ENCODE measurements around the gene FLT3LG.

Gene FLT3LG

DNA sequence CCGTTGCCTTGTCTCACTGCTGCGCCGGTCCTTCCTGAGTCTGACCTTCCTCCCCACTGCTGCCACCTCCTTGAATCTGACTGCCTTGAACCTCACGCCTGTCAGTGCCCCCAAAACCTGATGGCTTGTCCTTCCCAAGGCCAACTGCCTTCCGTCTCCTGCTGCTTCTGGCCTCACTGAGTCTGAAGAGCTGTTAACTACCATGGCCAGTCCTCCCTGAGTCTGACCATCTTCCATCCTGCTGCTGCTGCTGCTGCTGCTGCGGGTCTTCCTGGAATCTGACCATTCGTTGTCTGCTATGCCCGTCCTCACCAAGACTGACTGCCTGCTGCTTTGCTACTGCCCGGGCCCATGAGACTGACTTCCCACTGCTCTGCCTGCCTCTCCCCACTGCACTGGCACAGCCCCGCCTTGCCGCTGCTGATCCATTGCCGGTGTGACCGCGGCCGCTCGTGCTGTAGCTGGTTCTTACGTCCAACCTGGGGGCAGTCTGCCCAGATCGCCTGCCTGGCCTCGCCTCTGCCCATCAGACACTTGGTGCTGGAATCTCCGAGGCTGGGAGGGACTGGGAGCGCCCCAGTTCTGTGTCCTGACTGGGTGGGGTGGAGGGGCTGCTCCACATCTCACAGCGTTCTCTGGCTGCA is 50.9 kb downstream of the FLT3LG start:
- no peak for DNase-seq (ENCODE audit: low read depth, low spot score)
- H3K4me3 ChIP-seq (ENCODE audit: low read depth, low read length): no peak overlapping the region
- in situ Hi-C loops (cut with HindIII; ENCODE audit: low sequenced_read_pairs): no loop called here
- TF ChIP-seq, protein P1, sequence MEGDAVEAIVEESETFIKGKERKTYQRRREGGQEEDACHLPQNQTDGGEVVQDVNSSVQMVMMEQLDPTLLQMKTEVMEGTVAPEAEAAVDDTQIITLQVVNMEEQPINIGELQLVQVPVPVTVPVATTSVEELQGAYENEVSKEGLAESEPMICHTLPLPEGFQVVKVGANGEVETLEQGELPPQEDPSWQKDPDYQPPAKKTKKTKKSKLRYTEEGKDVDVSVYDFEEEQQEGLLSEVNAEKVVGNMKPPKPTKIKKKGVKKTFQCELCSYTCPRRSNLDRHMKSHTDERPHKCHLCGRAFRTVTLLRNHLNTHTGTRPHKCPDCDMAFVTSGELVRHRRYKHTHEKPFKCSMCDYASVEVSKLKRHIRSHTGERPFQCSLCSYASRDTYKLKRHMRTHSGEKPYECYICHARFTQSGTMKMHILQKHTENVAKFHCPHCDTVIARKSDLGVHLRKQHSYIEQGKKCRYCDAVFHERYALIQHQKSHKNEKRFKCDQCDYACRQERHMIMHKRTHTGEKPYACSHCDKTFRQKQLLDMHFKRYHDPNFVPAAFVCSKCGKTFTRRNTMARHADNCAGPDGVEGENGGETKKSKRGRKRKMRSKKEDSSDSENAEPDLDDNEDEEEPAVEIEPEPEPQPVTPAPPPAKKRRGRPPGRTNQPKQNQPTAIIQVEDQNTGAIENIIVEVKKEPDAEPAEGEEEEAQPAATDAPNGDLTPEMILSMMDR (IDR thresholded peaks at IDR 0.05; ENCODE audit: low read depth, low read length): no peak

DNA sequence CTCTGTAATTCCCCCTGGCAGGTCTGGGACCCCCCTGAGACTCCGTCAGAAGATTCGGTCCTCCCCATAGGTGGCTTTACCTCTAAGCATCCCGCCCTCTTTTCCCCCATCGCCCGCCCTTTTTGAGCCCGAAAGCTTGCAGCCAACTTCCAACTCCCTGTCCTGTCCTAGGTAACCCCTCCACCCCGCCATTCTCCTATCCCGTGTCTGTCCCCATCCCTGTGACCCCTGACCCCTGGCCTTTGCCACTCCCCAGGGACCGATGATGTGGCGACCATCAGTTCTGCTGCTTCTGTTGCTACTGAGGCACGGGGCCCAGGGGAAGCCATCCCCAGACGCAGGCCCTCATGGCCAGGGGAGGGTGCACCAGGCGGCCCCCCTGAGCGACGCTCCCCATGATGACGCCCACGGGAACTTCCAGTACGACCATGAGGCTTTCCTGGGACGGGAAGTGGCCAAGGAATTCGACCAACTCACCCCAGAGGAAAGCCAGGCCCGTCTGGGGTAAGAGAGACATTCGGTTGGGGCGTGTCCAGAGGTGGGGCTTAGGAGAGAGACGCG is 54.3 kb downstream of the FLT3LG start:
- peak overlapping the region; percentile 65 for H3K4me3 ChIP-seq (ENCODE audit: low read depth, low read length)
- no peak for DNase-seq (ENCODE audit: low read depth, low spot score)
- TF ChIP-seq, protein P1 (IDR thresholded peaks at IDR 0.05; ENCODE audit: low read depth, low read length): no peak
- in situ Hi-C loops (cut with HindIII; ENCODE audit: low sequenced_read_pairs): no loop called here

DNA sequence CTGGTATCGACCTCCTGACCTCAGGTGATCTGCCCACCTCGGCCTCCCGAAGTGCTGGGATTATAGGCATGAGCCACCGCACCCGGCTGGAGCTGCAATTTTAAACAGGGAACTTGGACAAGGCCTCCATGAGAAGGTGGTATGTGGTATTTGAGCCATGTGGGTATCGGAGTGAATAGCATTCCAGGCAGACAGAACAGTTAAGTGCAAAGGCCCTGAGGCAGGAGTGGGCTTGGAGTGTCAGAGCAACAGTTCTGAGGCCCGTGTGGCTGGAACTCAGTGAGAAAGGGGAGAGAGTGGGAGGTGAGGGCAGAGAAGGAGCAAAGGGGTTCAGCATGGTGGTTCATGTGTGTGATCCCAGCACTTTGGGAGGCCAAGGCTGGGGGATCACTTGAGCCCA is 56.7 kb downstream of the FLT3LG start:
- DNase-seq (ENCODE audit: low read depth, low spot score): no peak
- no peak overlapping the region for H3K4me3 ChIP-seq (ENCODE audit: low read depth, low read length)
- in situ Hi-C loops (cut with HindIII; ENCODE audit: low sequenced_read_pairs): no loop called here
- TF ChIP-seq, protein P1 (IDR thresholded peaks at IDR 0.05; ENCODE audit: low read depth, low read length): no peak

DNA sequence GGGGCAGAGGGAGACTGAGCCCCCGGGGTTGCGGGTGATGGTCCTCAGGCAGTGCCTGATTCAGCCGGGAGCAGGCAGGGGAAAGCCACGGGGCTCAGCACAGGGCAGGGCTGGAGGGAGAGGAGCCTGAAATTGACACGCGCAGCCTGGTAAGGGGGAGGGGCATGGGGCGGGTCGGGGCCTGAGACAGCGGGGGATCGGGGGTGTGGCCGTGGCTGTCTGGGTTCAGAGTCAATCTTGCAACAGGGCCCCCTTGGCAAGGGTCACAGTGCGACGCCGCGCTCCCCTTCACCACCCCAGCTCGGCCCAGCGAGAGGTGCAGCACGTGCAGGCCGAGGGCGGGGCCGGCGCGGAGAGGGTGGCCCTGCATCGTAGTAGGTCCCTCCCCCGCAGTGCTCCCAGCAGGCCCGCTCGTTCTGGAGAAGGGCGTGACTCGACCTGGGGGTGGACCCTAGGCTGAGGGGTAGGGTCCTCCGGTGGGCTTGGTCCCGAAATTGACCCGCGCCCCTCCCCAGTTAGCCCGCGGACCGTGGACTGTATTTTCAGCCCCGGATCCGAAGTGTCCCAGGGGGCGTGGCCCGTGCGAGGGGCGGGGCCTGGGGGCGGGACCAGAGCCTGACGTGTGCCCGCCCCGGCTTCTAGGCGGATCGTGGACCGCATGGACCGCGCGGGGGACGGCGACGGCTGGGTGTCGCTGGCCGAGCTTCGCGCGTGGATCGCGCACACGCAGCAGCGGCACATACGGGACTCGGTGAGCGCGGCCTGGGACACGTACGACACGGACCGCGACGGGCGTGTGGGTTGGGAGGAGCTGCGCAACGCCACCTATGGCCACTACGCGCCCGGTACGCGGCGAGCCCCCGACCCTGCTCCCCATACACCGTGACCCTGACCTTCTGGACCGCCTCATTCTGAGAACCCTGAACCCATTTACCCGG is 59.8 kb downstream of the FLT3LG start:
- peak; percentile 51 for DNase-seq (ENCODE audit: low read depth, low spot score)
- in situ Hi-C loops (cut with HindIII; ENCODE audit: low sequenced_read_pairs): no loop called here
- peak overlapping the region; percentile 48 for H3K4me3 ChIP-seq (ENCODE audit: low read depth, low read length)
- TF ChIP-seq, protein P1 (IDR thresholded peaks at IDR 0.05; ENCODE audit: low read depth, low read length): peak; percentile 40

- in situ Hi-C loops (cut with HindIII; ENCODE audit: low sequenced_read_pairs): no loop called here
- DNase-seq (ENCODE audit: low read depth, low spot score): no peak
- no peak overlapping the region for H3K4me3 ChIP-seq (ENCODE audit: low read depth, low read length)
- TF ChIP-seq, protein P1 (IDR thresholded peaks at IDR 0.05; ENCODE audit: low read depth, low read length): no peak
Observed at GRCh38 chr19:49534632-49535385, 60.8 kb downstream of the FLT3LG start.
